PFSK-1 (cell line): ENCODE measurements around the gene SIX3.

Source experiments
- FOXP2 ChIP-seq: optimal IDR thresholded peaks from 2 replicates; pipeline ENCODE3; 2011; ENCODE audit warnings: borderline replicate concordance, control low read depth, inconsistent platforms; ENCODE audit not compliant: insufficient read depth; ENCODE audit errors: extremely low read length, extremely low read depth
- POLR2AphosphoS5 ChIP-seq: IDR thresholded peaks from 2 replicates; pipeline ENCODE4 v1.6.1; 2012; ENCODE audit warnings: low read depth, mild to moderate bottlenecking, control low read depth, low read length, moderate library complexity
- SIN3A ChIP-seq: IDR thresholded peaks from 2 replicates; pipeline ENCODE4 v1.6.1; 2012; ENCODE audit warnings: mild to moderate bottlenecking, low read length, moderate library complexity, borderline replicate concordance; ENCODE audit not compliant: insufficient read depth
- TAF1 ChIP-seq: IDR thresholded peaks from 2 replicates; pipeline ENCODE4 v1.6.1; 2012; ENCODE audit warnings: low read length, control low read depth, borderline replicate concordance; ENCODE audit not compliant: insufficient read depth
- TF ChIP-seq, protein P1 (sequence below), 2 experiments: IDR thresholded peaks; 2 replicates each; pipeline versions ENCODE4 v1.6.1 to v1.8.0; 2011 to 2012; ENCODE audit warnings: low read depth in 2 of 2, low read length in 2 of 2, control low read depth in 1 of 2, inconsistent platforms in 1 of 2, mild to moderate bottlenecking in 1 of 2, moderate library complexity in 1 of 2; ENCODE audit not compliant: insufficient read depth in 1 of 2

DNA sequence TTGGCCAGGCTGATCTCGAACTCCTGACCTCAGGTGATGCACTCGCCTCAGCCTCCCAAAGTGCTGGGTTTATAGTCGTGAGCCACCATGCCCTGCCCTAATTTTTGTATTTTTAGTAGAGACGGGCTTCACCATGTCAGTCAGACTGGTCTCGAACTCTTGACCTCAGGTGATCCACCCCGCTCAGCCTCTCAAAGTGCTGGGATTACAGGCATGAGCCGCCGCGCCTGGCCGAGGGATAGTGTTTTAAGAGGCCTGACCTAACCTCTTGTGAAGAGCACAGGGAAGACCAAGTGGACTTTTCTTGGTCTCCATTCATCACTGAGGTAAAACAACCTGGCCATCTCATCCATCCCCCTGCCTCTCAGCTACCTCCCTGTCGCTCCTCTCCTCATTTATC, 38.1 kb downstream of the SIX3 start:
- TF ChIP-seq SIN3A (no peak), POLR2AphosphoS5 (no peak), FOXP2 (no peak), TAF1 (no peak)
- TF ChIP-seq, protein P1, sequence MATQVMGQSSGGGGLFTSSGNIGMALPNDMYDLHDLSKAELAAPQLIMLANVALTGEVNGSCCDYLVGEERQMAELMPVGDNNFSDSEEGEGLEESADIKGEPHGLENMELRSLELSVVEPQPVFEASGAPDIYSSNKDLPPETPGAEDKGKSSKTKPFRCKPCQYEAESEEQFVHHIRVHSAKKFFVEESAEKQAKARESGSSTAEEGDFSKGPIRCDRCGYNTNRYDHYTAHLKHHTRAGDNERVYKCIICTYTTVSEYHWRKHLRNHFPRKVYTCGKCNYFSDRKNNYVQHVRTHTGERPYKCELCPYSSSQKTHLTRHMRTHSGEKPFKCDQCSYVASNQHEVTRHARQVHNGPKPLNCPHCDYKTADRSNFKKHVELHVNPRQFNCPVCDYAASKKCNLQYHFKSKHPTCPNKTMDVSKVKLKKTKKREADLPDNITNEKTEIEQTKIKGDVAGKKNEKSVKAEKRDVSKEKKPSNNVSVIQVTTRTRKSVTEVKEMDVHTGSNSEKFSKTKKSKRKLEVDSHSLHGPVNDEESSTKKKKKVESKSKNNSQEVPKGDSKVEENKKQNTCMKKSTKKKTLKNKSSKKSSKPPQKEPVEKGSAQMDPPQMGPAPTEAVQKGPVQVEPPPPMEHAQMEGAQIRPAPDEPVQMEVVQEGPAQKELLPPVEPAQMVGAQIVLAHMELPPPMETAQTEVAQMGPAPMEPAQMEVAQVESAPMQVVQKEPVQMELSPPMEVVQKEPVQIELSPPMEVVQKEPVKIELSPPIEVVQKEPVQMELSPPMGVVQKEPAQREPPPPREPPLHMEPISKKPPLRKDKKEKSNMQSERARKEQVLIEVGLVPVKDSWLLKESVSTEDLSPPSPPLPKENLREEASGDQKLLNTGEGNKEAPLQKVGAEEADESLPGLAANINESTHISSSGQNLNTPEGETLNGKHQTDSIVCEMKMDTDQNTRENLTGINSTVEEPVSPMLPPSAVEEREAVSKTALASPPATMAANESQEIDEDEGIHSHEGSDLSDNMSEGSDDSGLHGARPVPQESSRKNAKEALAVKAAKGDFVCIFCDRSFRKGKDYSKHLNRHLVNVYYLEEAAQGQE (IDR thresholded peaks at IDR 0.05; ENCODE audit: insufficient read depth in 1 of 2, low read depth in 2 of 2, low read length in 2 of 2) = no peak
